GM10266 (cell line): ENCODE measurements around the gene PSIP1.
"Not testable (repeated sequence)": the region's sequence is repeated elsewhere in the genome, so short reads cannot be mapped to it uniquely, and the experiment has no call there.

Experiments used
- DNase-seq: peaks from one replicate; pipeline ENCODE4 v3.0.0; 2012; ENCODE audit errors: extremely low spot score
- TF ChIP-seq, protein P1 (sequence below): IDR thresholded peaks from 2 replicates; pipeline ENCODE4 v1.5.1; 2012; ENCODE audit warnings: mild to moderate bottlenecking, low read depth; ENCODE audit not compliant: control insufficient read depth, insufficient read depth; ENCODE audit errors: missing control alignments

Gene PSIP1

GRCh38 chr9:15461601-15462000 is 49.2 kb downstream of the PSIP1 start:
- no peak for DNase-seq
- TF ChIP-seq, protein P1, sequence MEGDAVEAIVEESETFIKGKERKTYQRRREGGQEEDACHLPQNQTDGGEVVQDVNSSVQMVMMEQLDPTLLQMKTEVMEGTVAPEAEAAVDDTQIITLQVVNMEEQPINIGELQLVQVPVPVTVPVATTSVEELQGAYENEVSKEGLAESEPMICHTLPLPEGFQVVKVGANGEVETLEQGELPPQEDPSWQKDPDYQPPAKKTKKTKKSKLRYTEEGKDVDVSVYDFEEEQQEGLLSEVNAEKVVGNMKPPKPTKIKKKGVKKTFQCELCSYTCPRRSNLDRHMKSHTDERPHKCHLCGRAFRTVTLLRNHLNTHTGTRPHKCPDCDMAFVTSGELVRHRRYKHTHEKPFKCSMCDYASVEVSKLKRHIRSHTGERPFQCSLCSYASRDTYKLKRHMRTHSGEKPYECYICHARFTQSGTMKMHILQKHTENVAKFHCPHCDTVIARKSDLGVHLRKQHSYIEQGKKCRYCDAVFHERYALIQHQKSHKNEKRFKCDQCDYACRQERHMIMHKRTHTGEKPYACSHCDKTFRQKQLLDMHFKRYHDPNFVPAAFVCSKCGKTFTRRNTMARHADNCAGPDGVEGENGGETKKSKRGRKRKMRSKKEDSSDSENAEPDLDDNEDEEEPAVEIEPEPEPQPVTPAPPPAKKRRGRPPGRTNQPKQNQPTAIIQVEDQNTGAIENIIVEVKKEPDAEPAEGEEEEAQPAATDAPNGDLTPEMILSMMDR, result no peak

DNA sequence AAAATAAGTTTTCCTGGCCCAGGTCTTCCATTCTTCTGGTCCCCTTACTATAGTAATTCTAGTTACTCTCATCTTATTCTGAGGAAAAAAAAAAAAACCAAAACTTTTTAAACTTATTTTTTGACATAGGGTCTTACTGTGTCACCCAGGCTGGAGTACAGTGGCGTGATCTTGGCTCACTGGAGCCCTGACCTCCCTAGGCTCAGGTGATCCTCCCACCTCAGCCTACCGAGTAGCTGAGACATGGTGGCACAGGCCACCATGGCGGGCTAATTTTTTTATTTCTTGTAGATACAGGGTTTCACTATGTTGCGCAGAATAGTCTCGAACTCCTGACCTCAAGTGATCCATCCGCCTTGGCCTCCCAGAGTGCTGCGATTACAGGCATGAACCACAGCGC is 49.7 kb downstream of the PSIP1 start:
- no peak for DNase-seq
- TF ChIP-seq, protein P1, result no peak

DNA sequence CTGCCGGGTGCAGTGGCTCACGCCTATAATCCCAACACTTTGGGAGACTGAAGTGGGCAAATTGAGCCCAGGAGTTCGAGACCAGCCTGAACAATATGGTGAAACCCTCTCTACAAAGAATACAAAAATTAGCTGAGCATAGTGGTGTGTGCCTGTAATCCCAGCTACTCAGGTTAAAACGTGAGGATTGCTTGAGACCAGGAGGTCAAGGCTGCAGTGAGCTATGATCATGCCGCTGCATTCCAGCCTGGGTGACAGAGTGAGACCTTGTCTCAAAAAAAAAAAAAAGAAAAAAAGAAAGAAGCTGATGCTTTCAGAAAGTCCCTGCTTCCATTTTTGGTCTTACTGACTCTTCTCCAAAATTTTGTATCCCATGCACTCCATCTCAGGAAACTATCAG is 56.8 kb downstream of the PSIP1 start:
- DNase-seq, result no peak
- TF ChIP-seq, protein P1, result no peak

GRCh38 chr9:15444141-15444540 is 66.6 kb downstream of the PSIP1 start:
- TF ChIP-seq, protein P1, result no peak
- DNase-seq, result no peak

DNA sequence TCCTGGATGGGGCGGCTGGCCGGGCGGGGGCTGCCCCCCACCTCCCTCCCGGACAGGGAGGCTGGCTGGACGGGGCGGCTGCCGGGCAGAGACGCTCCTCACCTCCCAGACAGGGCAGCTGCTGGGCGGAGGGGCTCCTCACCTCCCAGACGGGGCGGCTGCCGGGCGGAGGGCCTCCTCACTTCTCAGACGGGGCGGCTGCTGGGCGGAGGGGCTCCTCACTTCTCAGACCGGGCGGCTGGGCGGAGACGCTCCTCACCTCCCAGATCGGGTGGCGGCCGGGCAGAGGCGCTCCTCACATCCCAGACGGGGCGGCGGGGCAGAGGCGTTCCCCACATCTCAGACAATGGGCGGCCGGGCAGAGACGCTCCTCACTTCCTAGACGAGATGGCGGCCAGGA is 68.5 kb downstream of the PSIP1 start:
- DNase-seq, result not testable (repeated sequence)

- DNase-seq, result not testable (repeated sequence)
These were observed 68.9 kb downstream of the PSIP1 start for GRCh38 chr9:15441841-15442240.

DNA sequence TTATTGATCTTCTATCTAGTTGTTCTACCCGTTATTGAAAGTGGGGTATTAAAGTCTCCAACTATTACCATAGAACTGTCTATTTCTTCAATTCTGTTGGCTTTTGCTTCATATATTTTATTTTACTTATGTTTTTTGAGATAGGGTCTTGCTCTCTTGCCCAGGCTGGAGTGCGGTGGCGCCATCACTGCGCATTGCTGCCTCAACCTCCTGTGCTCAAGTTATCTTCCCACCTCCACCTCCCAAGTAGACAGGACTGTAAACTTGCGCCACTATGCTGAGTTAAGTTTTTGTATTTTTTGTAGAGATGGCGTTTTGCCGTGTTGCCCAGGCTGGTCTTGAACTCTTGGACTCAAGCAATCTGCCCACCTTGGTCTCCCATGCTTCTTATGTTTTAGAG is 71.9 kb downstream of the PSIP1 start:
- TF ChIP-seq, protein P1, result no peak
- DNase-seq, result no peak

GRCh38 chr9:15433661-15434060 is 77.1 kb downstream of the PSIP1 start:
- TF ChIP-seq, protein P1, result no peak
- DNase-seq, result peak; percentile 31
